ENCODE measurements around the gene PAPPA2. TPM values are rescaled to one million over a fixed set of nuclear protein-coding genes. Genes with fewer than 3 reads are reported as not detected.

The PAPPA2 gene
- total and polyA plus RNA-seq, 10 of the 15 experiments (the other 5 are each of a cell fraction or from before 2014, with no cell fraction given): under 0.01 to 0.06 (median 0.03) TPM; not detected in 7

- no peak overlapping the region for H3K27ac ChIP-seq (ENCODE audit: control insufficient read depth, insufficient read depth)
- intact Hi-C loops (cut with micrococcal nuclease; ENCODE audit: unreplicated experiment): no loop called here
- no peaks in the 10 kb centered on the region for H3K9me3 ChIP-seq (replicated peaks; ENCODE audit: control insufficient read depth, insufficient read depth, low read length)
- no peak overlapping the region for H3K9ac ChIP-seq (ENCODE audit: control insufficient read depth, insufficient read depth, low read length)
- BruUV-seq (replicated peaks): no TSS peak
- WGBS (ENCODE audit: insufficient coverage, insufficient replicate concordance, low lambda C conversion rate, missing lambda C conversion rate): 0% methylated on average over 3 of the region's 3 CpGs
- no peaks in the 10 kb centered on the region for H3K36me3 ChIP-seq (ENCODE audit: control insufficient read depth in 2 of 2, insufficient read depth in 2 of 2, low read length in 1 of 2)
- POLR2A ChIA-PET: no interaction called here
- no peaks in the 10 kb centered on the region for H3K79me2 ChIP-seq (ENCODE audit: control insufficient read depth, insufficient read depth, low read length)
- DNase-seq (ENCODE audit: low read depth, low spot score) (no peak), FAIRE-seq (no peak), ATAC-seq (no peak)
- no peaks in the 10 kb centered on the region for H3K4me1 ChIP-seq (ENCODE audit: control insufficient read depth, insufficient read depth, low read length)
- CTCF ChIA-PET: no interaction called here
- RAD21 ChIA-PET (ENCODE audit: unreplicated experiment): no interaction called here
- no peak overlapping the region for H3K4me2 ChIP-seq (ENCODE audit: control insufficient read depth, insufficient read depth)
- in situ Hi-C loops (cut with MboI): no loop called here
- SMC1A ChIA-PET (ENCODE audit: uncharacterized antibody, unreplicated experiment): no interaction called here
- H3K4me3 ChIP-seq: no peak overlapping the region
- no peaks in the 10 kb centered on the region for H3K27me3 ChIP-seq (replicated peaks in 1 of 2; ENCODE audit: control insufficient read depth in 2 of 2, insufficient read depth in 2 of 2, low read length in 1 of 2)
- no peak for TF ChIP-seq SIN3A (IDR thresholded peaks at IDR 0.05; ENCODE audit: low read depth, low read length)
- TF ChIP-seq BCL3 (IDR thresholded peaks at IDR 0.05; ENCODE audit: borderline replicate concordance, insufficient read depth, low read depth, low read length, poor library complexity, severe bottlenecking): peak; percentile 57
- H2AFZ ChIP-seq (ENCODE audit: control insufficient read depth, low read depth, low read length): no peak overlapping the region
- H4K20me1 ChIP-seq (ENCODE audit: control insufficient read depth, insufficient read depth): no peaks in the 10 kb centered on the region
Observed at GRCh38 chr1:176567190-176567794, 104.3 kb downstream of the PAPPA2 start.

- Histone ChIP-seq H3K9me3 (replicated peaks; ENCODE audit: control insufficient read depth, insufficient read depth, low read length) (no peaks in the 10 kb centered on the region), H3K4me3 (no peak overlapping the region), H3K4me1 (ENCODE audit: control insufficient read depth, insufficient read depth, low read length) (no peaks in the 10 kb centered on the region), H2AFZ (ENCODE audit: control insufficient read depth, low read depth, low read length) (no peak overlapping the region), H3K4me2 (ENCODE audit: control insufficient read depth, insufficient read depth) (no peak overlapping the region), H3K79me2 (ENCODE audit: control insufficient read depth, insufficient read depth, low read length) (no peaks in the 10 kb centered on the region), H3K27ac (ENCODE audit: control insufficient read depth, insufficient read depth) (no peak overlapping the region), H4K20me1 (ENCODE audit: control insufficient read depth, insufficient read depth) (no peaks in the 10 kb centered on the region), H3K9ac (ENCODE audit: control insufficient read depth, insufficient read depth, low read length) (no peak overlapping the region), H3K27me3 (replicated peaks in 1 of 2; ENCODE audit: control insufficient read depth in 2 of 2, insufficient read depth in 2 of 2, low read length in 1 of 2) (no peaks in the 10 kb centered on the region), H3K36me3 (ENCODE audit: control insufficient read depth in 2 of 2, insufficient read depth in 2 of 2, low read length in 1 of 2) (no peaks in the 10 kb centered on the region)
- in situ Hi-C loops (cut with MboI) (no loop called here), intact Hi-C loops (cut with micrococcal nuclease; ENCODE audit: unreplicated experiment) (no loop called here)
- POLR2A ChIA-PET: no interaction called here
- RAD21 ChIA-PET (ENCODE audit: unreplicated experiment): no interaction called here
- 5% methylated on average over 1 of the region's 1 CpG for WGBS (ENCODE audit: insufficient coverage, insufficient replicate concordance, low lambda C conversion rate, missing lambda C conversion rate)
- BruUV-seq (replicated peaks): no TSS peak
- CTCF ChIA-PET: no interaction called here
- DNase-seq (ENCODE audit: low read depth, low spot score) (no peak), FAIRE-seq (no peak), ATAC-seq (no peak)
- SMC1A ChIA-PET (ENCODE audit: uncharacterized antibody, unreplicated experiment): interaction anchor here (0.5 kb wide), 1 partner anchor 273 kb away, joined by 3 read pairs; no protein-coding TSS in a partner anchor
- TF ChIP-seq POU2F2 (IDR thresholded peaks at IDR 0.05; ENCODE audit: borderline replicate concordance, low read depth, low read length) (no peak), IRF3 (IDR thresholded peaks at IDR 0.05) (no peak), ZZZ3 (IDR thresholded peaks at IDR 0.05; ENCODE audit: control insufficient read depth, insufficient read length, low read depth) (no peak), RELB (IDR thresholded peaks at IDR 0.05; ENCODE audit: low read depth) (no peak), CBFB (IDR thresholded peaks at IDR 0.05; ENCODE audit: low read depth) (no peak), NRF1 (conservative IDR thresholded peaks at IDR 0.05; ENCODE audit: low read depth, low read length) (no peak), SPI1 (IDR thresholded peaks at IDR 0.05; ENCODE audit: borderline replicate concordance, insufficient read depth, low read depth, low read length) (no peak), KDM1A (IDR thresholded peaks at IDR 0.05; ENCODE audit: borderline replicate concordance) (no peak), FOXK2 (IDR thresholded peaks at IDR 0.05) (no peak)
Observed at GRCh38 chr1:176568185-176568584, 105.2 kb downstream of the PAPPA2 start.
